Fibroblast of skin of scalp (primary cell): ENCODE data around the gene PSMD11.

Experiments
- DNase-seq: peaks from one replicate; pipeline ENCODE4 v3.0.0-alpha.2; 2013

PSMD11 gene

GRCh38 chr17:32467949-32468348 lies 23.6 kb downstream of the PSMD11 start:
- no peak for DNase-seq

- no peak for DNase-seq
Observed at GRCh38 chr17:32470405-32471167, 26.3 kb downstream of the PSMD11 start.

GRCh38 chr17:32471652-32472051 lies 27.3 kb downstream of the PSMD11 start:
- DNase-seq, result no peak

- no peak for DNase-seq
Observed at GRCh38 chr17:32475258-32475657, 30.9 kb downstream of the PSMD11 start.

- DNase-seq, result no peak
Observed at GRCh38 chr17:32477220-32477619, 32.9 kb downstream of the PSMD11 start.

GRCh38 chr17:32479074-32479617 lies 34.8 kb downstream of the PSMD11 start:
- DNase-seq, result no peak

GRCh38 chr17:32481193-32481592 lies 36.9 kb downstream of the PSMD11 start:
- DNase-seq, result no peak

GRCh38 chr17:32482568-32483320 lies 38.4 kb downstream of the PSMD11 start:
- DNase-seq, result no peak

- DNase-seq, result peak; percentile 90
Observed at GRCh38 chr17:32483451-32484019, 39.2 kb downstream of the PSMD11 start.

GRCh38 chr17:32484041-32484461 lies 39.7 kb downstream of the PSMD11 start:
- no peak for DNase-seq

GRCh38 chr17:32484628-32485027 lies 40.3 kb downstream of the PSMD11 start:
- DNase-seq, result no peak

- no peak for DNase-seq
Observed at GRCh38 chr17:32485261-32486110, 41.2 kb downstream of the PSMD11 start.

- DNase-seq, result peak; percentile 75
Observed at GRCh38 chr17:32486111-32486700, 41.9 kb downstream of the PSMD11 start.

GRCh38 chr17:32486701-32487472 lies 42.6 kb downstream of the PSMD11 start, which contains the start of gene CDK5R1:
Gene CDK5R1 (plus strand): TSS chr17:32486993. CDS start chr17:32487621, 628 bp downstream.
- DNase-seq, result peak; percentile 64

- DNase-seq, result peak; percentile 14
Observed at GRCh38 chr17:32487473-32488176, 43.3 kb downstream of the PSMD11 start.

- no peak for DNase-seq
Observed at GRCh38 chr17:32488177-32488542, 43.9 kb downstream of the PSMD11 start.

GRCh38 chr17:32488604-32489180 lies 44.4 kb downstream of the PSMD11 start:
- DNase-seq, result no peak

GRCh38 chr17:32489320-32490100 lies 45.2 kb downstream of the PSMD11 start:
- DNase-seq, result no peak

- DNase-seq, result no peak
Observed at GRCh38 chr17:32490101-32490482, 45.8 kb downstream of the PSMD11 start.
